Large intestine (tissue), 3 donors: ENCODE data around the gene SYN1. TPM values are rescaled to one million over a fixed set of nuclear protein-coding genes. Genes with fewer than 3 reads are reported as not detected.

Experiments
- DNase-seq, 2 donors: peaks; one replicate each; pipeline versions ENCODE4 v3.0.0 to v3.0.0-alpha.2; 2013
- H3K27ac ChIP-seq: one replicate; pipeline ENCODE4 v1.5.1; 2013; ENCODE audit warnings: low read length
- H3K27me3 ChIP-seq: 2 replicates; pipeline ENCODE4 v1.6.1; 2013; ENCODE audit warnings: low read length; ENCODE audit not compliant: control insufficient read depth, insufficient read depth
- H3K36me3 ChIP-seq: 2 replicates; pipeline ENCODE4 v1.6.1; 2013; ENCODE audit warnings: low read length; ENCODE audit not compliant: control insufficient read depth, insufficient read depth
- H3K4me1 ChIP-seq: one replicate; pipeline ENCODE4 v1.6.1; 2013; ENCODE audit warnings: low read length; ENCODE audit not compliant: control insufficient read depth, insufficient read depth
- H3K4me3 ChIP-seq: one replicate; pipeline ENCODE4 v1.5.1; 2013; ENCODE audit warnings: low read length
- H3K9me3 ChIP-seq: one replicate; pipeline ENCODE4 v1.6.1; 2013; ENCODE audit warnings: mild to moderate bottlenecking, low read depth, low read length, moderate library complexity; ENCODE audit not compliant: control insufficient read depth
- WGBS: methylation state at CpG from one replicate; pipeline ENCODE4 v1.1.5; 2013; ENCODE audit warnings: low lambda C conversion rate; ENCODE audit not compliant: insufficient coverage; 5-methylcytosine and 5-hydroxymethylcytosine counted together
- polyA plus RNA-seq: library from polyadenylated mRNA; unstranded; fragments of 120-200 nt; gene quantifications from one replicate; pipeline ENCODE4 v1.2.1, GENCODE V29; 2013

The SYN1 gene
- polyA plus RNA-seq, 1 donor = 5.7 TPM

GRCh38 chrX:47650164-47651042 is 30.7 kb upstream of the SYN1 start, which contains the start of gene ELK1:
Gene ELK1 (minus strand): TSS chrX:47650563. CDS start chrX:47641441, 9,122 bp downstream.
- peaks cover 17% of the 10 kb centered on the region for H3K36me3 ChIP-seq
- no peaks in the 10 kb centered on the region for H3K27me3 ChIP-seq
- peak within 1 kb of the TSS; percentile 86 for H3K27ac ChIP-seq
- H3K4me1 ChIP-seq = peaks cover 14% of the 10 kb centered on the region
- H3K9me3 ChIP-seq = no peaks in the 10 kb centered on the region
- peak; percentile 96 to 97 for DNase-seq
- WGBS = no CpG with 5 or more reads among the region's 65 CpGs
- peak within 1 kb of the TSS; percentile 90 for H3K4me3 ChIP-seq

GRCh38 chrX:47649781-47650163 is 30.1 kb upstream of the SYN1 start:
- Histone ChIP-seq H3K9me3 (no peaks in the 10 kb centered on the region), H3K27me3 (no peaks in the 10 kb centered on the region), H3K27ac (no peak overlapping the region), H3K36me3 (peaks cover 15% of the 10 kb centered on the region), H3K4me3 (peak overlapping the region; percentile 90), H3K4me1 (peaks cover 14% of the 10 kb centered on the region)
- no peak for DNase-seq
- WGBS = no CpG with 5 or more reads among the region's 11 CpGs

GRCh38 chrX:47649271-47649670 is 29.6 kb upstream of the SYN1 start:
- H3K27me3 ChIP-seq = no peaks in the 10 kb centered on the region
- H3K4me3 ChIP-seq = peak overlapping the region; percentile 90
- H3K9me3 ChIP-seq = no peaks in the 10 kb centered on the region
- no peak overlapping the region for H3K27ac ChIP-seq
- peaks cover 15% of the 10 kb centered on the region for H3K36me3 ChIP-seq
- peaks cover 14% of the 10 kb centered on the region for H3K4me1 ChIP-seq
- WGBS = no CpG with 5 or more reads among the region's 8 CpGs
- no peak for DNase-seq

DNA sequence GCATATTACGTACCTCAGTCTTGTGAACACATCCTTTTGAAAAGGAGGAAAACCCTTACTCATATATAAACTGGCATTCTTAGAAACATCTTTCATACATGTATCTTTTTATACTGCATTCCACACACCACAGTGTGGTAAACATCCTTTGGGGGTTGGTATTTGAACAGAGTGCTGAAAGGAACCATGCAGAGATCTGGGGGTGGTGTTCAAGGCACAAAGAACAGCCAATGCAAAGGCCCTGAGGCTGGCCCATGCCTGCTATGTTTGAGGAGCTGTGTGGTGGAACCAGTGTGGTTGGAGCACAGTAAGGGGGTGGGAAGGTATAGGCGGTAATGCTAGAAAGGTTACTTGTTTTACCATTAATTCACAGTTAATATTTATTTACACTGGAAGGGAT is 28.7 kb upstream of the SYN1 start:
- WGBS = no CpG with 5 or more reads among the region's 2 CpGs
- H3K36me3 ChIP-seq = peaks cover 11% of the 10 kb centered on the region
- no peak overlapping the region for H3K27ac ChIP-seq
- H3K4me3 ChIP-seq = no peak overlapping the region
- peaks cover 14% of the 10 kb centered on the region for H3K4me1 ChIP-seq
- H3K27me3 ChIP-seq = no peaks in the 10 kb centered on the region
- DNase-seq = no peak
- H3K9me3 ChIP-seq = no peaks in the 10 kb centered on the region

DNA sequence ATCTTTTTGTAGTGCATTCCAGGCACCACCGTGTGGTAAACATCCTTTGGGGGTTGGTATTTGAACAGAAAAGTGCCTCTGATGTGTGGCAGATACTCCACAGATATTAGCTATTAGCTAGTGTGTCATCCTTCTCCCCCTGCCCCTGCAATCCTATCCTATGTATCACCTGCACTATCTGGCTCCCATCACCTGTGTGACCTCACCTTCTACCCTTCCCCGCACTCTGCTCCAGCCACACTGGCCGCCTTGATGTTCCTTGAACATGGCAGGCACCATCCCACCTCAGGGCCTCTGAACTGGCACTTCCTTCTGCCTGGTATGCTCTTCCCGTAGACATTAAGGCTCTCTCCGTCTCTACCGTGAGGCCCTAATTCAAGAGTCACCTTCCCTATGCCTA is 27.0 kb upstream of the SYN1 start:
- 80% methylated on average over 1 of the region's 6 CpGs for WGBS
- Histone ChIP-seq H3K27ac (no peak overlapping the region), H3K9me3 (no peaks in the 10 kb centered on the region), H3K27me3 (no peaks in the 10 kb centered on the region), H3K36me3 (peaks cover 4% of the 10 kb centered on the region), H3K4me3 (no peak overlapping the region), H3K4me1 (peaks cover 10% of the 10 kb centered on the region)
- DNase-seq = no peak

- H3K36me3 ChIP-seq = peaks cover 11% of the 10 kb centered on the region
- H3K4me3 ChIP-seq = no peak overlapping the region
- H3K9me3 ChIP-seq = no peaks in the 10 kb centered on the region
- no CpG with 5 or more reads among the region's 10 CpGs for WGBS
- no peaks in the 10 kb centered on the region for H3K27me3 ChIP-seq
- peak in 1 of 2 donors; percentile 11 for DNase-seq
- H3K4me1 ChIP-seq = peaks cover 4% of the 10 kb centered on the region
- no peak overlapping the region for H3K27ac ChIP-seq
Measured at GRCh38 chrX:47645530-47645929, 25.9 kb upstream of the SYN1 start.

DNA sequence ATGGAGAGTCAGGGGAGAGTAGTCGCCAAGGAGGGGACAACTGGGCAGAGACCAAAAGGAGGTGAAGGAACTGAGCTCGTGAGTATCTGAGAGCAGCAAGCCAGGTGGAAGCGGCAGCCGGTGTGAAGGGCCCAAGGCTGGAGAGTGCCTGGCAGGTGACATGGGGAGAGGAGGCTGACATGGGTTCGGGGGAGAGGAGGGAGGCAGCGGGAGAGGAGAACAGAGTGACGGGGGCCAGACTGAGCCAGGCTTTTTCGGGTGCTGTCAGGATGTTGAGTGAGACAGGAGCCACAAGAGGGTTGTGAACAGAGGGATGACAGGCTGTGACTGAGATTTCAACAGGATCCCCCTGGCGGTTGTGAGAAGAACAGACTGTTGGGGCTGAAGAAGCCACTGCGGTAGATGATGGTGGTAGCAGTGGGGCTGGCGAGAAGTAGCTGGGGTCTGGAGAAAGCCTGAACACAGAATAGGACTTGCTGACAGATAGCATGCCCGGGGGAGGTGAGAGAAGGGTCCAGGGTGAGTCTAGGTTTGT is 25.0 kb upstream of the SYN1 start:
- peaks cover 4% of the 10 kb centered on the region for H3K4me1 ChIP-seq
- no peak overlapping the region for H3K27ac ChIP-seq
- no peak overlapping the region for H3K4me3 ChIP-seq
- H3K36me3 ChIP-seq = peaks cover 19% of the 10 kb centered on the region
- DNase-seq = no peak
- no peaks in the 10 kb centered on the region for H3K27me3 ChIP-seq
- H3K9me3 ChIP-seq = no peaks in the 10 kb centered on the region
- no CpG with 5 or more reads among the region's 12 CpGs for WGBS

DNA sequence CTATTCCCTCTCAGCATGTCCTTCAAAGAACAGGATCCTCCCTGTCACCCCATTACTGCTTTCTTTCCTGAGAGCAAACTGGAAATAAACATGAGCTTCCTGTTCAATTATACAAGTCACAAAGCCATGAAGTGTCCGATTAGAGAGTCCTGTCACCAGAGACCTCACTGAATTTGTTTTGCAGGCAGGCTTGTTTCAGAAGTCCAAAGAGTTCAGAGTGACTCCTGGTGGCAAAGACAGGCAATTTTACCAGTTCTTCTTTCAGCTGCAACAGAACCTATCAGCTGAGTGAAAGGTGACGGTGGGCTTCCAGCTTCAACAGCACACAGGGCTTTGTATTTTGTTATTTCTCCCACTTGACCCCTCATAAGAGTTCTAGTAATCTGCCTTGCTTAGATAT is 24.3 kb upstream of the SYN1 start:
- Histone ChIP-seq H3K27me3 (no peaks in the 10 kb centered on the region), H3K27ac (no peak overlapping the region), H3K9me3 (no peaks in the 10 kb centered on the region), H3K4me3 (no peak overlapping the region), H3K36me3 (peaks cover 22% of the 10 kb centered on the region), H3K4me1 (peaks cover 4% of the 10 kb centered on the region)
- no CpG with 5 or more reads among the region's 2 CpGs for WGBS
- no peak for DNase-seq

- DNase-seq = no peak
- WGBS = no CpG with 5 or more reads among the region's 14 CpGs
- H3K36me3 ChIP-seq = peaks cover 46% of the 10 kb centered on the region
- no peak overlapping the region for H3K4me3 ChIP-seq
- H3K27me3 ChIP-seq = no peaks in the 10 kb centered on the region
- no peaks in the 10 kb centered on the region for H3K9me3 ChIP-seq
- no peak overlapping the region for H3K27ac ChIP-seq
- peaks cover 2% of the 10 kb centered on the region for H3K4me1 ChIP-seq
Measured at GRCh38 chrX:47638816-47639215, 19.2 kb upstream of the SYN1 start.

GRCh38 chrX:47637546-47638195 is 18.0 kb upstream of the SYN1 start:
- no peak for DNase-seq
- Histone ChIP-seq H3K4me3 (no peak overlapping the region), H3K4me1 (peaks cover 2% of the 10 kb centered on the region), H3K36me3 (peaks cover 46% of the 10 kb centered on the region), H3K27me3 (no peaks in the 10 kb centered on the region), H3K9me3 (no peaks in the 10 kb centered on the region), H3K27ac (no peak overlapping the region)
- WGBS = no CpG with 5 or more reads among the region's 31 CpGs
